Measurements from ENCODE around the gene PTH.

The PTH gene

GRCh38 chr11:13495929-13496328 lies at the start of gene PTH:
TSS of gene PTH (minus strand) at chr11:13495997. CDS start at chr11:13492855, 3,142 bp downstream.
- no peaks in the 10 kb centered on the region for H3K36me3 ChIP-seq (ENCODE audit: control insufficient read depth in 1 of 2, insufficient read depth in 2 of 2, low read length in 2 of 2)
- no peaks in the 10 kb centered on the region for H3K27me3 ChIP-seq (ENCODE audit: low read depth, low read length)
- H3K4me1 ChIP-seq (ENCODE audit: control insufficient read depth in 1 of 2, insufficient read depth in 2 of 2, low read length in 2 of 2), result no peaks in the 10 kb centered on the region
- H3K4me3 ChIP-seq (ENCODE audit: low read depth in 1 of 2, low read length in 2 of 2), result no peak within 1 kb of the TSS
- H3K27ac ChIP-seq (ENCODE audit: low read length), result no peak within 1 kb of the TSS
- H3K9me3 ChIP-seq (ENCODE audit: control insufficient read depth in 1 of 2, low read length in 2 of 2), result no peaks in the 10 kb centered on the region

GRCh38 chr11:13538044-13538443 lies 42.2 kb upstream of the PTH start:
- Histone ChIP-seq H3K36me3 (ENCODE audit: control insufficient read depth in 1 of 2, insufficient read depth in 2 of 2, low read length in 2 of 2) (no peaks in the 10 kb centered on the region), H3K9me3 (ENCODE audit: control insufficient read depth in 1 of 2, low read length in 2 of 2) (peaks cover 0 to 3% of the 10 kb centered on the region in 2 donors), H3K4me3 (ENCODE audit: low read depth in 1 of 2, low read length in 2 of 2) (no peak overlapping the region), H3K27me3 (ENCODE audit: low read depth, low read length) (no peaks in the 10 kb centered on the region), H3K4me1 (ENCODE audit: control insufficient read depth in 1 of 2, insufficient read depth in 2 of 2, low read length in 2 of 2) (no peaks in the 10 kb centered on the region), H3K27ac (ENCODE audit: low read length) (no peak overlapping the region)

- no peaks in the 10 kb centered on the region for H3K36me3 ChIP-seq (ENCODE audit: control insufficient read depth in 1 of 2, insufficient read depth in 2 of 2, low read length in 2 of 2)
- H3K4me3 ChIP-seq (ENCODE audit: low read depth in 1 of 2, low read length in 2 of 2), result no peak overlapping the region
- H3K27ac ChIP-seq (ENCODE audit: low read length), result no peak overlapping the region
- no peaks in the 10 kb centered on the region for H3K4me1 ChIP-seq (ENCODE audit: control insufficient read depth in 1 of 2, insufficient read depth in 2 of 2, low read length in 2 of 2)
- no peaks in the 10 kb centered on the region for H3K27me3 ChIP-seq (ENCODE audit: low read depth, low read length)
- peaks cover 0 to 3% of the 10 kb centered on the region in 2 donors for H3K9me3 ChIP-seq (ENCODE audit: control insufficient read depth in 1 of 2, low read length in 2 of 2)
These were observed 40.0 kb upstream of the PTH start for GRCh38 chr11:13535819-13536218.

GRCh38 chr11:13534358-13534757 lies 38.6 kb upstream of the PTH start:
- no peak overlapping the region for H3K27ac ChIP-seq (ENCODE audit: low read length)
- peaks cover 0 to 3% of the 10 kb centered on the region in 2 donors for H3K9me3 ChIP-seq (ENCODE audit: control insufficient read depth in 1 of 2, low read length in 2 of 2)
- no peaks in the 10 kb centered on the region for H3K36me3 ChIP-seq (ENCODE audit: control insufficient read depth in 1 of 2, insufficient read depth in 2 of 2, low read length in 2 of 2)
- H3K4me1 ChIP-seq (ENCODE audit: control insufficient read depth in 1 of 2, insufficient read depth in 2 of 2, low read length in 2 of 2), result no peaks in the 10 kb centered on the region
- H3K4me3 ChIP-seq (ENCODE audit: low read depth in 1 of 2, low read length in 2 of 2), result no peak overlapping the region
- no peaks in the 10 kb centered on the region for H3K27me3 ChIP-seq (ENCODE audit: low read depth, low read length)

GRCh38 chr11:13525257-13525656 lies 29.5 kb upstream of the PTH start:
- no peaks in the 10 kb centered on the region for H3K4me1 ChIP-seq (ENCODE audit: control insufficient read depth in 1 of 2, insufficient read depth in 2 of 2, low read length in 2 of 2)
- H3K4me3 ChIP-seq (ENCODE audit: low read depth in 1 of 2, low read length in 2 of 2), result no peak overlapping the region
- no peak overlapping the region for H3K27ac ChIP-seq (ENCODE audit: low read length)
- H3K9me3 ChIP-seq (ENCODE audit: control insufficient read depth in 1 of 2, low read length in 2 of 2), result peaks cover 0 to 3% of the 10 kb centered on the region in 2 donors
- H3K36me3 ChIP-seq (ENCODE audit: control insufficient read depth in 1 of 2, insufficient read depth in 2 of 2, low read length in 2 of 2), result no peaks in the 10 kb centered on the region
- H3K27me3 ChIP-seq (ENCODE audit: low read depth, low read length), result no peaks in the 10 kb centered on the region

- Histone ChIP-seq H3K27ac (ENCODE audit: low read length) (no peak overlapping the region), H3K27me3 (ENCODE audit: low read depth, low read length) (no peaks in the 10 kb centered on the region), H3K9me3 (ENCODE audit: control insufficient read depth in 1 of 2, low read length in 2 of 2) (no peaks in the 10 kb centered on the region), H3K4me3 (ENCODE audit: low read depth in 1 of 2, low read length in 2 of 2) (no peak overlapping the region), H3K4me1 (ENCODE audit: control insufficient read depth in 1 of 2, insufficient read depth in 2 of 2, low read length in 2 of 2) (no peaks in the 10 kb centered on the region), H3K36me3 (ENCODE audit: control insufficient read depth in 1 of 2, insufficient read depth in 2 of 2, low read length in 2 of 2) (no peaks in the 10 kb centered on the region)
These were observed 7.6 kb upstream of the PTH start for GRCh38 chr11:13503393-13503792.

GRCh38 chr11:13502492-13502891 lies 6.7 kb upstream of the PTH start:
- H3K4me3 ChIP-seq (ENCODE audit: low read depth in 1 of 2, low read length in 2 of 2), result no peak overlapping the region
- no peaks in the 10 kb centered on the region for H3K36me3 ChIP-seq (ENCODE audit: control insufficient read depth in 1 of 2, insufficient read depth in 2 of 2, low read length in 2 of 2)
- H3K27ac ChIP-seq (ENCODE audit: low read length), result no peak overlapping the region
- H3K4me1 ChIP-seq (ENCODE audit: control insufficient read depth in 1 of 2, insufficient read depth in 2 of 2, low read length in 2 of 2), result no peaks in the 10 kb centered on the region
- H3K27me3 ChIP-seq (ENCODE audit: low read depth, low read length), result no peaks in the 10 kb centered on the region
- no peaks in the 10 kb centered on the region for H3K9me3 ChIP-seq (ENCODE audit: control insufficient read depth in 1 of 2, low read length in 2 of 2)

GRCh38 chr11:13494051-13494450 lies 1.7 kb downstream of the PTH start:
- Histone ChIP-seq H3K4me1 (ENCODE audit: control insufficient read depth in 1 of 2, insufficient read depth in 2 of 2, low read length in 2 of 2) (no peaks in the 10 kb centered on the region), H3K27ac (ENCODE audit: low read length) (no peak overlapping the region), H3K9me3 (ENCODE audit: control insufficient read depth in 1 of 2, low read length in 2 of 2) (no peaks in the 10 kb centered on the region)

GRCh38 chr11:13487661-13488030 lies 8.2 kb downstream of the PTH start:
- Histone ChIP-seq H3K27me3 (ENCODE audit: low read depth, low read length) (no peaks in the 10 kb centered on the region), H3K36me3 (ENCODE audit: control insufficient read depth in 1 of 2, insufficient read depth in 2 of 2, low read length in 2 of 2) (no peaks in the 10 kb centered on the region), H3K27ac (ENCODE audit: low read length) (no peak overlapping the region), H3K4me1 (ENCODE audit: control insufficient read depth in 1 of 2, insufficient read depth in 2 of 2, low read length in 2 of 2) (no peaks in the 10 kb centered on the region), H3K9me3 (ENCODE audit: control insufficient read depth in 1 of 2, low read length in 2 of 2) (no peaks in the 10 kb centered on the region), H3K4me3 (ENCODE audit: low read depth in 1 of 2, low read length in 2 of 2) (peak overlapping the region; percentile 8 to 47)

More at GRCh38 chr11:13494051-13494450, 1.7 kb downstream of the PTH start:
- Histone ChIP-seq H3K27me3 (ENCODE audit: low read depth, low read length) (no peaks in the 10 kb centered on the region), H3K36me3 (ENCODE audit: control insufficient read depth in 1 of 2, insufficient read depth in 2 of 2, low read length in 2 of 2) (no peaks in the 10 kb centered on the region), H3K4me3 (ENCODE audit: low read depth in 1 of 2, low read length in 2 of 2) (no peak overlapping the region)

- Histone ChIP-seq H3K9me3 (ENCODE audit: control insufficient read depth in 1 of 2, low read length in 2 of 2) (no peaks in the 10 kb centered on the region), H3K27ac (ENCODE audit: low read length) (no peak overlapping the region), H3K4me3 (ENCODE audit: low read depth in 1 of 2, low read length in 2 of 2) (peak overlapping the region; percentile 8 to 47)
These were observed 8.7 kb downstream of the PTH start for GRCh38 chr11:13486926-13487660.

GRCh38 chr11:13480198-13480597 lies 15.6 kb downstream of the PTH start:
- Histone ChIP-seq H3K36me3 (ENCODE audit: control insufficient read depth in 1 of 2, insufficient read depth in 2 of 2, low read length in 2 of 2) (no peaks in the 10 kb centered on the region), H3K4me3 (ENCODE audit: low read depth in 1 of 2, low read length in 2 of 2) (no peak overlapping the region), H3K27me3 (ENCODE audit: low read depth, low read length) (no peaks in the 10 kb centered on the region), H3K9me3 (ENCODE audit: control insufficient read depth in 1 of 2, low read length in 2 of 2) (no peaks in the 10 kb centered on the region), H3K4me1 (ENCODE audit: control insufficient read depth in 1 of 2, insufficient read depth in 2 of 2, low read length in 2 of 2) (no peaks in the 10 kb centered on the region), H3K27ac (ENCODE audit: low read length) (no peak overlapping the region)

More at GRCh38 chr11:13486926-13487660, 8.7 kb downstream of the PTH start:
- no peaks in the 10 kb centered on the region for H3K4me1 ChIP-seq (ENCODE audit: control insufficient read depth in 1 of 2, insufficient read depth in 2 of 2, low read length in 2 of 2)
- H3K27me3 ChIP-seq (ENCODE audit: low read depth, low read length), result no peaks in the 10 kb centered on the region
- H3K36me3 ChIP-seq (ENCODE audit: control insufficient read depth in 1 of 2, insufficient read depth in 2 of 2, low read length in 2 of 2), result no peaks in the 10 kb centered on the region

GRCh38 chr11:13479688-13480087 lies 16.1 kb downstream of the PTH start:
- H3K27ac ChIP-seq (ENCODE audit: low read length), result no peak overlapping the region
- H3K4me3 ChIP-seq (ENCODE audit: low read depth in 1 of 2, low read length in 2 of 2), result no peak overlapping the region
- H3K36me3 ChIP-seq (ENCODE audit: control insufficient read depth in 1 of 2, insufficient read depth in 2 of 2, low read length in 2 of 2), result no peaks in the 10 kb centered on the region
- no peaks in the 10 kb centered on the region for H3K4me1 ChIP-seq (ENCODE audit: control insufficient read depth in 1 of 2, insufficient read depth in 2 of 2, low read length in 2 of 2)
- H3K9me3 ChIP-seq (ENCODE audit: control insufficient read depth in 1 of 2, low read length in 2 of 2), result no peaks in the 10 kb centered on the region
- no peaks in the 10 kb centered on the region for H3K27me3 ChIP-seq (ENCODE audit: low read depth, low read length)
